IMR-90 (cell line): ENCODE data around the gene MACF1. TPM values are rescaled to one million over a fixed set of nuclear protein-coding genes. Genes with fewer than 3 reads are reported as not detected.

Source experiments
- ATAC-seq: fragments of 200-7000 bp; cut with Tn5 transposase; 2 replicates; pipeline ENCODE4 v1.9.1; 2020; ENCODE audit warnings: low read depth, mild to moderate bottlenecking, moderate library complexity
- BruUV-seq: library from RNA; stranded (reverse); fragments of 400-500 nt; replicated peaks from 2 replicates; lab custom pipeline; 2021; lab: Mats Ljungman, UMichigan
- CTCF ChIA-PET: fragments of 300-600 bp; formaldehyde crosslinking; extraction: SDS; loops from one replicate; lab custom pipeline; 2021; ENCODE audit warnings: antibody characterized with exemption; lab: Yijun Ruan, JAX
- POLR2A ChIA-PET: fragments of 300-600 bp; sonication (Branson Sonifier 250); formaldehyde crosslinking; loops from one replicate; lab custom pipeline; 2022; ENCODE audit warnings: antibody characterized with exemption; ENCODE audit not compliant: unreplicated experiment; lab: Charles Lee
- DNase-seq: peaks from one replicate; pipeline ENCODE4 v3.0.0; 2013
- H2AFZ ChIP-seq: replicated peaks from 2 replicates; pipeline ENCODE3; 2013; ENCODE audit warnings: low read length, mild to moderate bottlenecking; ENCODE audit not compliant: poor library complexity
- H2AK5ac ChIP-seq: 2 replicates; pipeline ENCODE4 v1.6.1; 2013; ENCODE audit warnings: low read depth, low read length, inconsistent platforms
- H2AK9ac ChIP-seq: replicated peaks from 2 replicates; pipeline ENCODE3; 2013; ENCODE audit warnings: mild to moderate bottlenecking, low read depth, low read length, moderate library complexity; ENCODE audit not compliant: poor library complexity
- H2BK120ac ChIP-seq: 2 replicates; pipeline ENCODE4 v1.6.1; 2013; ENCODE audit warnings: low read depth, low read length, inconsistent platforms
- H2BK15ac ChIP-seq: 3 replicates; pipeline ENCODE4 v1.6.1; 2013; ENCODE audit warnings: low read depth, low read length, inconsistent platforms
- H2BK20ac ChIP-seq: 2 replicates; pipeline ENCODE4 v1.6.1; 2013; ENCODE audit warnings: low read depth, mild to moderate bottlenecking, inconsistent platforms, low read length, moderate library complexity
- H2BK5ac ChIP-seq: 2 replicates; pipeline ENCODE4 v1.6.1; 2013; ENCODE audit warnings: mild to moderate bottlenecking, low read depth, low read length, inconsistent platforms; ENCODE audit not compliant: poor library complexity, severe bottlenecking
- H3K14ac ChIP-seq: replicated peaks from 2 replicates; pipeline ENCODE4 v1.6.1; 2013; ENCODE audit warnings: low read depth, low read length, inconsistent platforms
- H3K18ac ChIP-seq: 2 replicates; pipeline ENCODE4 v1.6.1; 2013; ENCODE audit warnings: low read depth, low read length, control low read depth
- H3K23ac ChIP-seq: 2 replicates; pipeline ENCODE4 v1.6.1; 2013; ENCODE audit warnings: low read depth, low read length, inconsistent platforms
- H3K27ac ChIP-seq: 2 replicates; pipeline ENCODE4 v1.5.1; 2013; ENCODE audit warnings: mild to moderate bottlenecking, control low read depth, low read length; ENCODE audit not compliant: insufficient read depth
- H3K27me3 ChIP-seq: 2 replicates; pipeline ENCODE4 v1.6.1; 2013; ENCODE audit warnings: low read length; ENCODE audit not compliant: control insufficient read depth, insufficient read depth
- H3K36me3 ChIP-seq: 2 replicates; pipeline ENCODE4 v1.6.1; 2013; ENCODE audit warnings: low read length, mixed read lengths; ENCODE audit not compliant: control insufficient read depth, insufficient read depth
- H3K4ac ChIP-seq: 2 replicates; pipeline ENCODE4 v1.6.1; 2013; ENCODE audit warnings: low read depth, low read length, inconsistent platforms
- H3K4me1 ChIP-seq: 2 replicates; pipeline ENCODE4 v1.6.1; 2013; ENCODE audit warnings: low read length, mixed read lengths; ENCODE audit not compliant: control insufficient read depth, insufficient read depth
- H3K4me2 ChIP-seq: 2 replicates; pipeline ENCODE4 v1.6.1; 2013; ENCODE audit warnings: low read depth, mild to moderate bottlenecking, control low read depth, low read length, moderate library complexity
- H3K4me3 ChIP-seq: 2 replicates; pipeline ENCODE4 v1.5.1; 2013; ENCODE audit warnings: low read depth, mild to moderate bottlenecking, control low read depth, low read length, moderate library complexity; ENCODE audit not compliant: insufficient read depth
- H3K56ac ChIP-seq: 2 replicates; pipeline ENCODE4 v1.6.1; 2013; ENCODE audit warnings: low read length, inconsistent platforms; ENCODE audit not compliant: insufficient read depth; ENCODE audit errors: extremely low read depth
- H3K79me1 ChIP-seq, 2 experiments: 2 replicates each; pipeline ENCODE4 v1.6.1; 2013; ENCODE audit warnings: low read length in 2 of 2, inconsistent platforms in 1 of 2, low read depth in 1 of 2
- H3K9ac ChIP-seq: 2 replicates; pipeline ENCODE4 v1.6.1; 2013; ENCODE audit warnings: low read depth, low read length, control low read depth
- H3K9me1 ChIP-seq: 2 replicates; pipeline ENCODE4 v1.6.1; 2013; ENCODE audit warnings: low read length, inconsistent platforms; ENCODE audit not compliant: insufficient read depth
- H3K9me3 ChIP-seq: 2 replicates; pipeline ENCODE4 v1.6.1; 2013; ENCODE audit warnings: low read length; ENCODE audit not compliant: control insufficient read depth, insufficient read depth
- H4K20me1 ChIP-seq: 2 replicates; pipeline ENCODE4 v1.6.1; 2013; ENCODE audit warnings: low read length, inconsistent platforms; ENCODE audit not compliant: insufficient read depth
- H4K5ac ChIP-seq: 2 replicates; pipeline ENCODE4 v1.6.1; 2013; ENCODE audit warnings: mild to moderate bottlenecking, low read depth, low read length, control low read depth
- H4K8ac ChIP-seq, 2 experiments: 2 replicates each; pipeline ENCODE4 v1.6.1; 2013; ENCODE audit warnings: low read depth in 2 of 2, low read length in 2 of 2, control low read depth in 1 of 2, inconsistent platforms in 1 of 2
- H4K91ac ChIP-seq: 2 replicates; pipeline ENCODE4 v1.6.1; 2013; ENCODE audit warnings: low read depth, low read length, inconsistent platforms; ENCODE audit not compliant: insufficient read depth
- BHLHE40 ChIP-seq: fragments of 150-350 bp; IDR thresholded peaks from 2 replicates; pipeline ENCODE4 v1.6.1; 2016; ENCODE audit warnings: mild to moderate bottlenecking, low read depth, low read length
- CTCF ChIP-seq: conservative IDR thresholded peaks from 2 replicates; pipeline ENCODE4 v1.5.1; 2012; ENCODE audit warnings: mild to moderate bottlenecking, low read depth, low read length, improper control_type of control experiment
- ELK1 ChIP-seq: fragments of 150-350 bp; IDR thresholded peaks from 2 replicates; pipeline ENCODE4 v1.6.1; 2016; ENCODE audit warnings: low read depth, mild to moderate bottlenecking, low read length, moderate library complexity, borderline replicate concordance
- FOS ChIP-seq: fragments of 150-350 bp; IDR thresholded peaks from 2 replicates; pipeline ENCODE4 v1.6.1; 2016; ENCODE audit warnings: low read depth, low read length
- RCOR1 ChIP-seq: IDR thresholded peaks from 2 replicates; pipeline ENCODE4 v1.6.1; 2012; ENCODE audit warnings: mild to moderate bottlenecking, low read length, improper control_type of control experiment; ENCODE audit not compliant: insufficient replicate concordance
- WGBS, 2 experiments: methylation state at CpG; one replicate each; pipeline versions ENCODE4 v1.1.5 to v1.1.7; 2013; ENCODE audit warnings: missing lambda C conversion rate in 2 of 2; ENCODE audit not compliant: insufficient read length in 1 of 2; ENCODE audit errors: extremely low coverage in 2 of 2; 5-methylcytosine and 5-hydroxymethylcytosine counted together
- dilution Hi-C: fragments of 300-500 bp; cut with HindIII; formaldehyde crosslinking; loops from one replicate; pipeline ENCODE4 v1.14.3; 2018; ENCODE audit warnings: low sequenced_read_pairs; ENCODE audit not compliant: unreplicated experiment
- in situ Hi-C: fragments of 300-500 bp; cut with MboI; formaldehyde crosslinking; loops from 3 replicates; pipeline ENCODE4 v1.14.3; 2019; ENCODE audit warnings: low sequenced_read_pairs, inconsistent platforms, mixed read lengths
- intact Hi-C: fragments of 100-400 bp; cut with micrococcal nuclease; formaldehyde crosslinking; loops from 2 replicates; pipeline ENCODE4 v1.10.0; 2022
- polyA plus RNA-seq, 3 experiments: library from polyadenylated mRNA; depleted of rRNA; stranded (reverse); fragments of >200 nt; gene quantifications; 2 replicates each; pipeline ENCODE4 v1.2.3, GENCODE V29; 2012; ENCODE audit warnings: low replicate concordance in 1 of 3
- total RNA-seq: library from RNA; depleted of rRNA; stranded (reverse); fragments of >200 nt; gene quantifications from 2 replicates; pipeline ENCODE4 v1.2.3, GENCODE V29; 2012

MACF1 gene
- total and polyA plus RNA-seq, 2 of the 4 experiments (the other 2 are of a cell fraction), result 67.6 to 369 TPM

DNA sequence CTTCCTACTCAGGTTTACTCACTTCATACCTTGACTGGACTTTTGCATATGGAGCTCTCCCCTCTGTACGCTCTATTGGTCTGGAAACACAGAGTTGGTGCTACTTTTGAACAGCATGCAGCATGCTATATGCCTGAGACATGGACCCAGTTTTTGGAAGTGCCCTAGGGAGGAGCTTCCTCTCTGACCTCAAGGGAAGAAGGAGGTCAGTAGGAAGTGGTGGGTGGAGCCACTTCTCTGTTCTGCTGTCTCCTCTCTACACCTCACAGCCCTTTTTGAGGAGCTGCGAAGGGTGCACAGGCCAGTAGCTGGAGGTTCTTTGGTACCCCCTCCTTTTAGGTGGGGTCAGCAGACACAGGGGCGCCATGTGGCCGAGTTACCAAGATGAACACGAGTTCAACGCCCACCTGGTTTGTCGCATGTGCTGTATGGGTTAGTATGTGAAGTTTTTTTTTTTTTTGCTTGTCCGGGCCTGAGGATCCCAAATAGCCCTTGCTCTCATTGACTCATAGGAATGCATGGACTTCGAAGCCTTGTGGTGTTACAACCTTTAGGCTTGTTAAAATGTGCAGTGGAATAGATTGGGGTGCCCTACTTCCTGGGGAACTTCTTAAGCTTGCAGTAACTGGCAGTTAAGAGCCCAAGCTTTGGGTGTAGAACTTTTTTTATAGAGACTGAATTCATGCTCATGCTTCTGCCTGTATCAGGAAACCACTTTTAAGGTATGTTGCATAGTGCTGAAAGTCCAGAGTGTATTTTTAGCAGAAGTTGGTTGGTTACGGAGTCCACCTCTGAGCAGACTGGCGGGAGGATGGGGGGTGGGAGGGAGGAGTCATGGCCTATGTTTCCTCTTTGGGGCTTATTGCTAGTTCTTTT is 10.7 kb downstream of the MACF1 start (continued):
- TF ChIP-seq ELK1, result no peak

GRCh38 chr1:39216771-39217170 is 12.3 kb downstream of the MACF1 start:
- Histone ChIP-seq H3K4me1 (peaks cover 27% of the 10 kb centered on the region), H3K4me2 (no peak overlapping the region), H3K79me1 (peaks cover 41 to 77% of the 10 kb centered on the region in 2 experiments), H3K23ac (no peak overlapping the region), H3K9me3 (no peaks in the 10 kb centered on the region), H4K8ac (no peak overlapping the region), H3K18ac (no peak overlapping the region), H3K4me3 (no peak overlapping the region), H2BK20ac (no peak overlapping the region), H3K27ac (no peak overlapping the region), H3K4ac (no peak overlapping the region), H2AFZ (no peak overlapping the region), H2BK5ac (no peak overlapping the region), H3K9me1 (peaks cover 20% of the 10 kb centered on the region), H2AK9ac (no peak overlapping the region), H3K9ac (no peak overlapping the region), H2BK120ac (no peak overlapping the region), H4K91ac (no peak overlapping the region), H4K5ac (no peak overlapping the region), H3K56ac (no peak overlapping the region), H3K14ac (no peak overlapping the region), H4K20me1 (peaks cover 69% of the 10 kb centered on the region), H3K27me3 (no peaks in the 10 kb centered on the region), H2BK15ac (no peak overlapping the region), H2AK5ac (no peak overlapping the region), H3K36me3 (0 out of 2 replicates have a peak, but pooled peaks cover 2% of the 10 kb centered on the region)
- ChIA-PET POLR2A (no interaction called here), CTCF (interaction anchor here (1.4 kb wide), 1 partner anchor 12 kb away, joined by 3 read pairs; the partner anchor contains the start of gene MACF1)
- in situ Hi-C loops (no loop called here), intact Hi-C loops (no loop called here), dilution Hi-C loops (no loop called here)
- BruUV-seq, result no TSS peak
- WGBS, 2 experiments, result no CpG with 5 or more reads among the region's 4 CpGs
- no peak for ATAC-seq
- no peak for TF ChIP-seq FOS
- TF ChIP-seq BHLHE40, result no peak
- no peak for TF ChIP-seq CTCF
- TF ChIP-seq RCOR1, result no peak
- DNase-seq, result no peak
